ENCODE results near the gene NUDT3.

NUDT3 gene

DNA sequence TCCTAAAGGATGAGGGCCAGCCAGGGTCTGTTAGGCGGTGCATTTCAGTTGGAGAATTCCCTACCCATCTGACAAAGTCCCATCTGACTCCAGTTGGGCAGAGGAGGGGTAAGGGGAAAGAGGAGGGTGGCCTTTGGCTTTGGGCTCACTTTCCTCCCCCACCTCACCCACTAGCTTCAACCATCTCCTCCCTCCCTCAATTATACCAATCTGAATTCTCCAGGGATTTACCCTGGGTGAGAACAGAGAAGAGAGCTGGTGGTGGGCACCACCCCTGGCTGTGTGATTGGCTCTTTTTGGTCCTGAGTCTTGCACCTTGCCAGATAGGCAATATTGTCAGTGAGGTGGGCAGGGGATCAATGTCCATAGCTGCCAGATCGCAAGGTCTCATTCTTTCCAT lies 152.6 kb downstream of the NUDT3 start:
- Mint-ChIP-seq H3K36me3 (ENCODE audit: low read depth) (peaks cover 54% of the 10 kb centered on the region), H3K27me3 (no peaks in the 10 kb centered on the region), H3K9me3 (no peaks in the 10 kb centered on the region), H3K4me1 (peaks cover 69% of the 10 kb centered on the region), H3K27ac (peak overlapping the region; percentile 97), H3K4me3 (peak overlapping the region; percentile 92)
- ATAC-seq (no peak), DNase-seq (no peak)

GRCh38 chr6:34239500-34239825 lies 153.0 kb downstream of the NUDT3 start:
- H3K4me3 Mint-ChIP-seq = peak overlapping the region; percentile 92
- H3K27ac Mint-ChIP-seq = peak overlapping the region; percentile 97
- no peaks in the 10 kb centered on the region for H3K27me3 Mint-ChIP-seq
- H3K4me1 Mint-ChIP-seq = peaks cover 67% of the 10 kb centered on the region
- H3K9me3 Mint-ChIP-seq = no peaks in the 10 kb centered on the region
- DNase-seq (no peak), ATAC-seq (no peak)
- H3K36me3 Mint-ChIP-seq (ENCODE audit: low read depth) = peaks cover 52% of the 10 kb centered on the region

- H3K36me3 Mint-ChIP-seq (ENCODE audit: low read depth) = peaks cover 50% of the 10 kb centered on the region
- H3K4me1 Mint-ChIP-seq = peaks cover 68% of the 10 kb centered on the region
- no peaks in the 10 kb centered on the region for H3K9me3 Mint-ChIP-seq
- DNase-seq = no peak
- H3K27ac Mint-ChIP-seq = peak overlapping the region; percentile 97
- H3K4me3 Mint-ChIP-seq = peak overlapping the region; percentile 92
- no peak for ATAC-seq
- H3K27me3 Mint-ChIP-seq = no peaks in the 10 kb centered on the region
Observed at GRCh38 chr6:34238585-34239499, 153.6 kb downstream of the NUDT3 start.

DNA sequence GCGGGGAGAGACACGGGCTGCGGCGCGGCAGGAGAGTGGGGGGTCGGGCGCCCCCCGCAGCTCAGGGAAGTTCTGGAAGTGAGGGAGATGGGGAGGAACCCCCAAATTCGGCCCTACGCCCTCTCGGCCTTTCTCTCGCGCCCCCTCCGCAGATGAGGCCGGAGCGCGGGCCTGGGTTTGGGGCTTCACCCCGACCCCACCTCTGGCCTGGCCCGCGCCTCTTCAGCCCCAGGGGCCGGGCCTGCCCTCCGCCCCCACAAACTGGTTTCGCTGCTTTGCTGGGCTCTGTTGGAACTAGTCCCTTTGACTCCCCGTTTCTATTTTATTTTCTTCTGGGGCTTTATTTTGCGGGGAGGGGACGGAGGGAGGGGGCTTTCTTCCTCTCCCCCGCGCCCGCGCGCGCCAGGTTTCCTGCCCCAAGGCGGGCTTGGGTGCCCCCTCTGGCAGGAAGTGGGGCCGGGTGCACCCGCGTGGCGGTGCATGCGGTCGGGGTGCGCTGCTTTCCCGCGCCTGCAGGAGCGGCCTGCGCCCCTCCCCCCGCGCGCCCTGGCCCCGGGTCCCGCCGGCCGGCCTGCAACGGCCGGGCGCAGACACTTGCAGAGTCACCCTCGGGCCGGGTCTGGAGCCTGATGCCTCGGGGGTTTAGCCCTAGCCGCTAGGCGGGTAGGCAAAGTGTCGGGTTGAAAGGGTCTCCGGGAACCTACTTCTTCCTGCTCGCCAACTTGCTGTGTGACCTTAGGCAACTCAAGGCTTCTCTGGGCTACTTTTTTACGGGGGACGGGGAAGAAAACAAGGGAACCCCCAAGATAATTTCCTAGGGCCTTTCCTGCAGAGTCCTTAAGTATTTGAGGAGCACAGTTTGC lies 154.5 kb downstream of the NUDT3 start:
- Mint-ChIP-seq H3K9me3 (no peaks in the 10 kb centered on the region), H3K4me3 (peak overlapping the region; percentile 92), H3K4me1 (peaks cover 59% of the 10 kb centered on the region), H3K27ac (peak overlapping the region; percentile 97), H3K36me3 (ENCODE audit: low read depth) (peaks cover 43% of the 10 kb centered on the region), H3K27me3 (no peaks in the 10 kb centered on the region)
- DNase-seq = peak; percentile 80
- ATAC-seq = no peak

DNA sequence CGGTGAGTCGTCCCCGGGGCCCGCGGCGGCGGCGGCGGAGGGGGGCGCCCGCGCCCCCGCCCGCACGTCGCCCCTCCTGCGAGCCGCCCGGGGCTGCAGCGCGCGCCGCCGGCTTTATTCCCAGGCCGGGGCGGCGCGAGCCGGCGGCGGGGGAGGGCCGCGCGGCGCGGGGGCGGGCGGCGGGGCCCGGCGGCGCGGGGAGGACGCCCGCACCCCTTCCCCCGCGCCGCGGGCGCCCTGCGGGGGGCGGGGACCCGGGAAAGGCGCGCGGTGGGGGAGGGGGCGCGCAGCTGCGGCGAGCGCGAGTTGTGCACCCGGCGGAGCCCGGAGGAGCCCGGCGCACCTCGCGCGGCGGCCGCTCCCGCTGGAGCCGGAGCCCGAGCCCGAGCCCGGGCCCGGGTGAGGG lies 155.2 kb downstream of the NUDT3 start:
- Mint-ChIP-seq H3K4me1 (peaks cover 53% of the 10 kb centered on the region), H3K9me3 (no peaks in the 10 kb centered on the region), H3K27ac (no peak overlapping the region), H3K36me3 (ENCODE audit: low read depth) (peaks cover 36% of the 10 kb centered on the region), H3K27me3 (no peaks in the 10 kb centered on the region), H3K4me3 (peak overlapping the region; percentile 92)
- ATAC-seq = no peak
- no peak for DNase-seq

- peak; percentile 57 for ATAC-seq
- Mint-ChIP-seq H3K36me3 (ENCODE audit: low read depth) (peaks cover 30% of the 10 kb centered on the region), H3K4me1 (peaks cover 46% of the 10 kb centered on the region), H3K9me3 (no peaks in the 10 kb centered on the region), H3K4me3 (peak within 1 kb of the TSS; percentile 92), H3K27ac (peak within 1 kb of the TSS; percentile 94), H3K27me3 (no peaks in the 10 kb centered on the region)
- peak; percentile 93 for DNase-seq
Observed at GRCh38 chr6:34236443-34237315, 155.8 kb downstream of the NUDT3 start, which contains the start of gene HMGA1. Gene HMGA1 (plus strand): TSS chr6:34236873. CDS start chr6:34240781, 3,908 bp downstream.

- ATAC-seq = peak; percentile 16
- peak; percentile 48 for DNase-seq
- H3K9me3 Mint-ChIP-seq = no peaks in the 10 kb centered on the region
Observed at GRCh38 chr6:34236131-34236442, 156.4 kb downstream of the NUDT3 start.

GRCh38 chr6:34235307-34236130 lies 156.9 kb downstream of the NUDT3 start:
- peak; percentile 71 for DNase-seq
- H3K4me1 Mint-ChIP-seq = peaks cover 35% of the 10 kb centered on the region
- peaks cover 21% of the 10 kb centered on the region for H3K36me3 Mint-ChIP-seq (ENCODE audit: low read depth)

More at GRCh38 chr6:34236131-34236442, 156.4 kb downstream of the NUDT3 start:
- Mint-ChIP-seq H3K4me3 (peak overlapping the region; percentile 87), H3K27me3 (no peaks in the 10 kb centered on the region), H3K27ac (peak overlapping the region; percentile 94), H3K36me3 (ENCODE audit: low read depth) (peaks cover 24% of the 10 kb centered on the region), H3K4me1 (peaks cover 40% of the 10 kb centered on the region)

GRCh38 chr6:34234667-34235306 lies 157.7 kb downstream of the NUDT3 start:
- no peaks in the 10 kb centered on the region for H3K9me3 Mint-ChIP-seq

More at GRCh38 chr6:34235307-34236130, 156.9 kb downstream of the NUDT3 start:
- no peaks in the 10 kb centered on the region for H3K27me3 Mint-ChIP-seq
- ATAC-seq = peak; percentile 75
- peak overlapping the region; percentile 94 for H3K27ac Mint-ChIP-seq
- no peaks in the 10 kb centered on the region for H3K9me3 Mint-ChIP-seq
- peak overlapping the region; percentile 87 for H3K4me3 Mint-ChIP-seq

DNA sequence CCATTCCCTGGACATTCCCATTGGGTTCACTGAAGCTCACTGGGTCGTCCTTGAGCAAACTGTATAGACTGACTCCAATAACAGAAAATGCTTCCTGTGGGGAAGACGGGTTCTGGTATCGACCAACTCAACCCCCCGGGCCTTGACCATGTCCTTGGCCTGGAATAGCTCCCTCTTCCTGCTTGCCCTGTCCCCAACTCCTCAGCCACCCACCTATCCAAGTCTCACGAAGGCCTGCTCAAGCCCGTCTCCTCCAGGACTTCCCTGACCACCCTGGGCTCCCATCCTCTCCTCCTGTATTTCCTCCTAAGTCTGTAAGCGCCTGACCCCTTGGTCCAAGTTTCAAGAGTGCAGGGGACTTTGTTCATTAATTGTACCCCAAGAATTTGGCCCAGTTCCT lies 158.6 kb downstream of the NUDT3 start:
- Mint-ChIP-seq H3K9me3 (no peaks in the 10 kb centered on the region), H3K27me3 (no peaks in the 10 kb centered on the region), H3K4me3 (no peak overlapping the region), H3K4me1 (peaks cover 26% of the 10 kb centered on the region), H3K36me3 (ENCODE audit: low read depth) (peaks cover 7% of the 10 kb centered on the region), H3K27ac (no peak overlapping the region)
- no peak for DNase-seq
- no peak for ATAC-seq

More at GRCh38 chr6:34234667-34235306, 157.7 kb downstream of the NUDT3 start:
- Mint-ChIP-seq H3K36me3 (ENCODE audit: low read depth) (peaks cover 16% of the 10 kb centered on the region), H3K27ac (peak overlapping the region; percentile 72), H3K4me3 (peak overlapping the region; percentile 34), H3K27me3 (no peaks in the 10 kb centered on the region), H3K4me1 (peaks cover 27% of the 10 kb centered on the region)
- no peak for DNase-seq
- no peak for ATAC-seq

- peaks cover 28% of the 10 kb centered on the region for H3K4me1 Mint-ChIP-seq
- H3K27me3 Mint-ChIP-seq = no peaks in the 10 kb centered on the region
- H3K36me3 Mint-ChIP-seq (ENCODE audit: low read depth) = no peaks in the 10 kb centered on the region
- DNase-seq = no peak
- H3K4me3 Mint-ChIP-seq = no peak overlapping the region
- H3K27ac Mint-ChIP-seq = no peak overlapping the region
- ATAC-seq = no peak
- H3K9me3 Mint-ChIP-seq = no peaks in the 10 kb centered on the region
Observed at GRCh38 chr6:34232901-34233300, 159.6 kb downstream of the NUDT3 start.

DNA sequence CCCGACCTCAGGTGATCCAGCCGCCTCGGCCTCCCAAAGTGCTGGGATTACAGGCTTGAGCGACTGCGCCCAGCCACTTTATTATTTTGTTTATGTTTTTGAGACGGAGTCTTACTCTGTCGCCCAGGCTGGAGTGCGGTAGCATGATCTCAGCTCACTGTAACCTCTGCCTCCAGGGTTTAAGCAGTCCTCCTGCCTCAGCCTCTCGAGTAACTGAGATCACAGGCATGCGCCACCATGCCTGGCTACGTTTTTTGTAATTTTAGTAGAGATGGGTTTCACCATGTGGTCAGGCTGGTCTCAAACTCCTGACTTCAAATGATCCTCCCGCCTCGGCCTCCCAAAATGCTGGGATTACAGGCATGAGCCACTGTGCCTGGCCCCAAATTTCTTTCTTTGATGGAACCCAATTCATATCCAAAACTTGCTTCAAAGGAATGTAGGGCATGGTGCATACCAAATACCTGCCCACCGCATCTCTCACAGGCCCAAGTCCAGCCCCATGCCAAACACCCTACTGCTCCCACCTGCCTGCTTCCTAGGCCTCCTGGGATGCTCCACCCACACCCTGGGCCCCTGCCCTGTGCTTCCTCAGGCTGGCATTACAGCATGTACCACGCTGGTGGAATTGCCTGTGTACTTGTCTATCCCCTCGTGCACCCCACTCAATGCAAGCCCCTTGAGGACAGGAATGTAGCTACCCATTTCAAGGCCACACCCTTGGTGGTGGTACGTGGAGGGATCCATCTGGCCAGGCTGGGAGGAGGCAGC lies 160.7 kb downstream of the NUDT3 start:
- no peak overlapping the region for H3K4me3 Mint-ChIP-seq
- no peak for DNase-seq
- no peaks in the 10 kb centered on the region for H3K9me3 Mint-ChIP-seq
- H3K4me1 Mint-ChIP-seq = peaks cover 38% of the 10 kb centered on the region
- ATAC-seq = no peak
- no peaks in the 10 kb centered on the region for H3K36me3 Mint-ChIP-seq (ENCODE audit: low read depth)
- H3K27me3 Mint-ChIP-seq = no peaks in the 10 kb centered on the region
- peak overlapping the region; percentile 46 for H3K27ac Mint-ChIP-seq
